GM12878 (cell line): ENCODE measurements around the gene NHERF2. TPM values are rescaled to one million over a fixed set of nuclear protein-coding genes. Genes with fewer than 3 reads are reported as not detected.

Experiments used
- ATF7 ChIP-seq: fragments of 450-650 bp; IDR thresholded peaks from 2 replicates; pipeline ENCODE4 v1.6.1; 2016; ENCODE audit warnings: low read depth, mild to moderate bottlenecking
- BMI1 ChIP-seq: fragments of 450-650 bp; IDR thresholded peaks from 2 replicates; pipeline ENCODE4 v1.6.1; 2016; ENCODE audit warnings: mild to moderate bottlenecking, moderate library complexity, borderline replicate concordance
- CEBPB ChIP-seq, 2 experiments: fragments of 150-350 bp in 1 of 2; IDR thresholded peaks; 2 replicates each; pipeline ENCODE4 v1.6.1; 2012 to 2014; ENCODE audit warnings: low read depth in 2 of 2, low read length in 2 of 2, borderline replicate concordance in 1 of 2, inconsistent platforms in 1 of 2
- CHD1 ChIP-seq: IDR thresholded peaks from 2 replicates; pipeline ENCODE4 v1.6.1; 2012; ENCODE audit warnings: low read depth, low read length, improper control_type of control experiment
- CREB1 ChIP-seq: IDR thresholded peaks from 2 replicates; pipeline ENCODE4 v1.6.1; 2012; ENCODE audit warnings: low read depth, mild to moderate bottlenecking, inconsistent platforms
- JUND ChIP-seq: IDR thresholded peaks from 2 replicates; pipeline ENCODE4 v1.6.1; 2012; ENCODE audit warnings: low read depth, mild to moderate bottlenecking, low read length, improper control_type of control experiment, moderate library complexity
- LARP7 ChIP-seq: fragments of 450-650 bp; IDR thresholded peaks from 2 replicates; pipeline ENCODE4 v1.6.1; 2017; ENCODE audit warnings: mild to moderate bottlenecking
- POU2F2 ChIP-seq: IDR thresholded peaks from 3 replicates; pipeline ENCODE4 v1.6.1; 2011; ENCODE audit warnings: low read depth, mild to moderate bottlenecking, low read length, borderline replicate concordance
- SIX5 ChIP-seq: IDR thresholded peaks from 2 replicates; pipeline ENCODE4 v1.6.1; 2011; ENCODE audit warnings: mild to moderate bottlenecking, low read depth, low read length, moderate library complexity; ENCODE audit not compliant: severe bottlenecking
- SMARCA5 ChIP-seq: fragments of 450-650 bp; IDR thresholded peaks from 2 replicates; pipeline ENCODE4 v1.6.1; 2017; ENCODE audit warnings: mild to moderate bottlenecking
- SREBF1 ChIP-seq: IDR thresholded peaks from 2 replicates; pipeline ENCODE4 v1.6.1; 2012; ENCODE audit warnings: mild to moderate bottlenecking, low read length
- SREBF2 ChIP-seq: IDR thresholded peaks from 2 replicates; pipeline ENCODE4 v1.6.1; 2012; ENCODE audit warnings: mild to moderate bottlenecking, low read length
- TCF12 ChIP-seq: IDR thresholded peaks from 2 replicates; pipeline ENCODE4 v1.6.1; 2011; ENCODE audit warnings: low read depth, mild to moderate bottlenecking, low read length
- TCF3 ChIP-seq: IDR thresholded peaks from 2 replicates; pipeline ENCODE4 v1.6.1; 2012; ENCODE audit warnings: low read depth, mild to moderate bottlenecking, low read length, borderline replicate concordance; ENCODE audit not compliant: insufficient read depth
- ZNF622 ChIP-seq: fragments of 450-650 bp; IDR thresholded peaks from 2 replicates; pipeline ENCODE4 v1.6.1; 2017; ENCODE audit warnings: mild to moderate bottlenecking, inconsistent platforms
- polyA plus RNA-seq, 11 experiments: library from polyadenylated mRNA; depleted of rRNA in 4 of 11; unstranded in 6 of 11; stranded (reverse) in 5 of 11; fragments of >200 nt; fragmentation: Nextera tagmentation in 4 of 11; fragmentation: Illumina TruSeq in 1 of 11; extraction: Ambion mirVana in 4 of 11; extraction: Trizol in 1 of 11; gene quantifications; 1 replicate in 1 of 11; 2 replicates in 10 of 11; pipeline versions ENCODE4 v1.2.1 to v1.2.3, GENCODE V29; 2011 to 2016; ENCODE audit warnings: inconsistent platforms in 2 of 11, missing spikeins in 2 of 11, low read depth in 1 of 11
- total RNA-seq, 4 experiments: library from RNA; depleted of rRNA in 3 of 4; stranded (reverse); fragments of >200 nt in 3 of 4; fragmentation: Illumina TruSeq in 1 of 4; extraction: Trizol in 1 of 4; gene quantifications; 2 replicates each; pipeline versions ENCODE4 v1.2.1 to v1.2.3, GENCODE V29; 2013 to 2021
- TF ChIP-seq, protein P1 (sequence below): fragments of 450-650 bp; conservative IDR thresholded peaks from 2 replicates; pipeline ENCODE4 v1.6.1; 2017; ENCODE audit warnings: mild to moderate bottlenecking, moderate library complexity
- TF ChIP-seq, protein P2 (sequence below): fragments of 450-650 bp; formaldehyde crosslinking; IDR thresholded peaks from 2 replicates; pipeline ENCODE4 v1.5.0; 2022; ENCODE audit warnings: mild to moderate bottlenecking, missing genetic modification characterization
- TF ChIP-seq, protein P3 (sequence below): fragments of 150-350 bp; IDR thresholded peaks from 2 replicates; pipeline ENCODE4 v1.6.1; 2014; ENCODE audit warnings: mild to moderate bottlenecking, low read depth, low read length
- TF ChIP-seq, protein P4 (sequence below): IDR thresholded peaks from 2 replicates; pipeline ENCODE4 v1.6.1; 2012; ENCODE audit warnings: low read length, inconsistent platforms

The NHERF2 gene
- total and polyA plus RNA-seq, 10 of the 15 experiments (the other 5 are each of a cell fraction or from before 2014, with no cell fraction given), result 0.05 to 0.31 (median 0.08) TPM; not detected in 4

DNA sequence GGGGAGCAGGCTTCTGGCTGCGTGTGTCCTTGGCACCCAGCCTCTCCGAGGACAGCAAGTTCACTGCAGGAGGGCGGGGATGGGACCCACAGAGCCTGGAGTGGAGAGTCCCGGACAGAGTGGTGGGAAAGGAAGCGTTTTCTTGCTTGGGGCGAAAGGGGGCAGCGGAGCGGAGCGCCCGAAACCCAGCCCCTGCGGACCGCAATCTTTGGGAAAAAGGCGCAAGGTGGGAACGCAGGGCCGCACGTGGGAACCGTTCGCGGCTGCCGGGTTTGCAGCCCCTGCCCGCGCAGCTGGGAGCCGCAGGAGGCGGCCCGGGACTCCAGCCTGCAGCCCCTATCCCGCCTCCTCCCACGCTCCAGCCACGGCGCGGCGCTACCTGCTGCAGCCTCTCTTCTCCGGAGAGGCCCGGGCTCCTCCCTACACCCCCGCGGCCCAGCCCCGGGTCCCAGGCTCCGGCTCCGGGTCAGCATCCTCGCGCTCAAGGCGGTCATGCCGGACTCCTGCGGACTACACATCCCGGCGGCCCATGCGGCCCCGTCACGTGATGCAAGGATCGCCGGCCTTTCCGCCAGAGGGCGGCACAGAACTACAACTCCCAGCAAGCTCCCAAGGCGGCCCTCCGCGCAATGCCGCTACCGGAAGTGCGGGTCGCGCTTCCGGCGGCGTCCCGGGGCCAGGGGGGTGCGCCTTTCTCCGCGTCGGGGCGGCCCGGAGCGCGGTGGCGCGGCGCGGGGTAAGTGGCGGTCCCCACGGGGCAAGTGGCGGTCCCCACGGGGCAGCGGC lies 20.8 kb downstream of the NHERF2 start, which contains the start of the genes NTHL1 and TSC2 (continued):
- TF ChIP-seq, protein P1, sequence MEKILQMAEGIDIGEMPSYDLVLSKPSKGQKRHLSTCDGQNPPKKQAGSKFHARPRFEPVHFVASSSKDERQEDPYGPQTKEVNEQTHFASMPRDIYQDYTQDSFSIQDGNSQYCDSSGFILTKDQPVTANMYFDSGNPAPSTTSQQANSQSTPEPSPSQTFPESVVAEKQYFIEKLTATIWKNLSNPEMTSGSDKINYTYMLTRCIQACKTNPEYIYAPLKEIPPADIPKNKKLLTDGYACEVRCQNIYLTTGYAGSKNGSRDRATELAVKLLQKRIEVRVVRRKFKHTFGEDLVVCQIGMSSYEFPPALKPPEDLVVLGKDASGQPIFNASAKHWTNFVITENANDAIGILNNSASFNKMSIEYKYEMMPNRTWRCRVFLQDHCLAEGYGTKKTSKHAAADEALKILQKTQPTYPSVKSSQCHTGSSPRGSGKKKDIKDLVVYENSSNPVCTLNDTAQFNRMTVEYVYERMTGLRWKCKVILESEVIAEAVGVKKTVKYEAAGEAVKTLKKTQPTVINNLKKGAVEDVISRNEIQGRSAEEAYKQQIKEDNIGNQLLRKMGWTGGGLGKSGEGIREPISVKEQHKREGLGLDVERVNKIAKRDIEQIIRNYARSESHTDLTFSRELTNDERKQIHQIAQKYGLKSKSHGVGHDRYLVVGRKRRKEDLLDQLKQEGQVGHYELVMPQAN, result peak; percentile 94; the same call in 1 of the 2 replicates
- TF ChIP-seq CHD1 (no peak), CREB1 (peak; percentile 89), ZNF622 (no peak), TCF3 (no peak), ATF7 (no peak), SREBF2 (peak; percentile 65; the same call in 1 of the 2 replicates), CEBPB (IDR thresholded peaks at IDR 0.05; ENCODE audit: borderline replicate concordance in 1 of 2, low read depth in 2 of 2, low read length in 2 of 2) (no peak), SIX5 (peak; percentile 99), LARP7 (peak; percentile 98), SREBF1 (peak; percentile 90), BMI1 (no peak), POU2F2 (0 out of 3 replicates have a peak, but pooled peaks have one; percentile 42), TCF12 (no peak; the same call in 1 of the 2 replicates), SMARCA5 (peak; percentile 72; the same call in 1 of the 2 replicates), JUND (no peak)
- TF ChIP-seq, protein P2, sequence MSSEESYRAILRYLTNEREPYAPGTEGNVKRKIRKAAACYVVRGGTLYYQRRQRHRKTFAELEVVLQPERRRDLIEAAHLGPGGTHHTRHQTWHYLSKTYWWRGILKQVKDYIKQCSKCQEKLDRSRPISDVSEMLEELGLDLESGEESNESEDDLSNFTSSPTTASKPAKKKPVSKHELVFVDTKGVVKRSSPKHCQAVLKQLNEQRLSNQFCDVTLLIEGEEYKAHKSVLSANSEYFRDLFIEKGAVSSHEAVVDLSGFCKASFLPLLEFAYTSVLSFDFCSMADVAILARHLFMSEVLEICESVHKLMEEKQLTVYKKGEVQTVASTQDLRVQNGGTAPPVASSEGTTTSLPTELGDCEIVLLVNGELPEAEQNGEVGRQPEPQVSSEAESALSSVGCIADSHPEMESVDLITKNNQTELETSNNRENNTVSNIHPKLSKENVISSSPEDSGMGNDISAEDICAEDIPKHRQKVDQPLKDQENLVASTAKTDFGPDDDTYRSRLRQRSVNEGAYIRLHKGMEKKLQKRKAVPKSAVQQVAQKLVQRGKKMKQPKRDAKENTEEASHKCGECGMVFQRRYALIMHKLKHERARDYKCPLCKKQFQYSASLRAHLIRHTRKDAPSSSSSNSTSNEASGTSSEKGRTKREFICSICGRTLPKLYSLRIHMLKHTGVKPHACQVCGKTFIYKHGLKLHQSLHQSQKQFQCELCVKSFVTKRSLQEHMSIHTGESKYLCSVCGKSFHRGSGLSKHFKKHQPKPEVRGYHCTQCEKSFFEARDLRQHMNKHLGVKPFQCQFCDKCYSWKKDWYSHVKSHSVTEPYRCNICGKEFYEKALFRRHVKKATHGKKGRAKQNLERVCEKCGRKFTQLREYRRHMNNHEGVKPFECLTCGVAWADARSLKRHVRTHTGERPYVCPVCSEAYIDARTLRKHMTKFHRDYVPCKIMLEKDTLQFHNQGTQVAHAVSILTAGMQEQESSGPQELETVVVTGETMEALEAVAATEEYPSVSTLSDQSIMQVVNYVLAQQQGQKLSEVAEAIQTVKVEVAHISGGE (CRISPR knock-in tag), result peak; percentile 62
- TF ChIP-seq, protein P3, sequence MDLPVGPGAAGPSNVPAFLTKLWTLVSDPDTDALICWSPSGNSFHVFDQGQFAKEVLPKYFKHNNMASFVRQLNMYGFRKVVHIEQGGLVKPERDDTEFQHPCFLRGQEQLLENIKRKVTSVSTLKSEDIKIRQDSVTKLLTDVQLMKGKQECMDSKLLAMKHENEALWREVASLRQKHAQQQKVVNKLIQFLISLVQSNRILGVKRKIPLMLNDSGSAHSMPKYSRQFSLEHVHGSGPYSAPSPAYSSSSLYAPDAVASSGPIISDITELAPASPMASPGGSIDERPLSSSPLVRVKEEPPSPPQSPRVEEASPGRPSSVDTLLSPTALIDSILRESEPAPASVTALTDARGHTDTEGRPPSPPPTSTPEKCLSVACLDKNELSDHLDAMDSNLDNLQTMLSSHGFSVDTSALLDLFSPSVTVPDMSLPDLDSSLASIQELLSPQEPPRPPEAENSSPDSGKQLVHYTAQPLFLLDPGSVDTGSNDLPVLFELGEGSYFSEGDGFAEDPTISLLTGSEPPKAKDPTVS, result no peak
- TF ChIP-seq, protein P4, sequence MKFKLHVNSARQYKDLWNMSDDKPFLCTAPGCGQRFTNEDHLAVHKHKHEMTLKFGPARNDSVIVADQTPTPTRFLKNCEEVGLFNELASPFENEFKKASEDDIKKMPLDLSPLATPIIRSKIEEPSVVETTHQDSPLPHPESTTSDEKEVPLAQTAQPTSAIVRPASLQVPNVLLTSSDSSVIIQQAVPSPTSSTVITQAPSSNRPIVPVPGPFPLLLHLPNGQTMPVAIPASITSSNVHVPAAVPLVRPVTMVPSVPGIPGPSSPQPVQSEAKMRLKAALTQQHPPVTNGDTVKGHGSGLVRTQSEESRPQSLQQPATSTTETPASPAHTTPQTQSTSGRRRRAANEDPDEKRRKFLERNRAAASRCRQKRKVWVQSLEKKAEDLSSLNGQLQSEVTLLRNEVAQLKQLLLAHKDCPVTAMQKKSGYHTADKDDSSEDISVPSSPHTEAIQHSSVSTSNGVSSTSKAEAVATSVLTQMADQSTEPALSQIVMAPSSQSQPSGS, result no peak
